Regular cardiac myocyte (primary cell): ENCODE measurements around the gene EIF6. TPM values are rescaled to one million over a fixed set of nuclear protein-coding genes. Genes with fewer than 3 reads are reported as not detected.

Experiments used
- total RNA-seq: library from RNA; depleted of rRNA; stranded (reverse); fragments of >200 nt; gene quantifications from 2 replicates; pipeline ENCODE4 v1.2.3, GENCODE V29; 2014

EIF6 gene
- total RNA-seq: 104 and 187 TPM in 2 replicates

DNA sequence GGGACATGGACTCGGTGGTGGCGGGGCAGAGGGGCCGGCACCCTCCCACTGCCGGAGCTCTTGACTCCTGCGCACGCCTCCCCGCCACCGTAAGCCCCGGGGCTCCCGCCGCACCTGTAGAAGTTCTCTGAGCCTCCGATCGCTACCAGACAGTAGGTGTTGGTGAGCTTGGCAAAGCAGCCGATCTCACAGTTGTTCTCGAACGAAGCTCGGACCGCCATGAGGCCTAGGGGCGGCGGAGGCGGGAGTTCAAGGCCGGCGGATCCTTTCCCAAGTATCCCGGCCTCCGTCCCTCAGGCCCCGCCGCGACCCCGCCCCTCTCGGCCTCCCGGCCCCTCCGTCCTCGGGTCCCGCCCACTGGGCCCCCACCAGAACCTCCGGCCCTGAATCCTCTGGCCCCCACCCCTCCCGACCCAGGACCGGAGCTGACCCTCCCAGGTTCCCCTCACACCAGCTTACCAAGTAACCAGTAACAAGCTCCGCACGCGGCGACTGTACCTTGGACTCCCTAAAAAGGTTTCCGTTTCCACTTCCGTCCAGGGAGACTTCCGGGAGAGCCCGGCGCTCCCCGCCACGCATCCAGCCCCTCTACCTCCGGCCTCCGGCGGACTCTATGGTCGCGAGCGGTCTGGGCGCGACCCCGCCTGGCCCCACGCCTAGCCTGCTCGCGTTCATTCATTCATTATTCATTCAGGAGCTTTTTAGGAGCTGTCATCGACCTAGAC is at the start of gene EIF6:
TSS of gene EIF6 (minus strand) at position 506 of the 725 bp plus-strand sequence. CDS start at position 221, 285 bp downstream.

DNA sequence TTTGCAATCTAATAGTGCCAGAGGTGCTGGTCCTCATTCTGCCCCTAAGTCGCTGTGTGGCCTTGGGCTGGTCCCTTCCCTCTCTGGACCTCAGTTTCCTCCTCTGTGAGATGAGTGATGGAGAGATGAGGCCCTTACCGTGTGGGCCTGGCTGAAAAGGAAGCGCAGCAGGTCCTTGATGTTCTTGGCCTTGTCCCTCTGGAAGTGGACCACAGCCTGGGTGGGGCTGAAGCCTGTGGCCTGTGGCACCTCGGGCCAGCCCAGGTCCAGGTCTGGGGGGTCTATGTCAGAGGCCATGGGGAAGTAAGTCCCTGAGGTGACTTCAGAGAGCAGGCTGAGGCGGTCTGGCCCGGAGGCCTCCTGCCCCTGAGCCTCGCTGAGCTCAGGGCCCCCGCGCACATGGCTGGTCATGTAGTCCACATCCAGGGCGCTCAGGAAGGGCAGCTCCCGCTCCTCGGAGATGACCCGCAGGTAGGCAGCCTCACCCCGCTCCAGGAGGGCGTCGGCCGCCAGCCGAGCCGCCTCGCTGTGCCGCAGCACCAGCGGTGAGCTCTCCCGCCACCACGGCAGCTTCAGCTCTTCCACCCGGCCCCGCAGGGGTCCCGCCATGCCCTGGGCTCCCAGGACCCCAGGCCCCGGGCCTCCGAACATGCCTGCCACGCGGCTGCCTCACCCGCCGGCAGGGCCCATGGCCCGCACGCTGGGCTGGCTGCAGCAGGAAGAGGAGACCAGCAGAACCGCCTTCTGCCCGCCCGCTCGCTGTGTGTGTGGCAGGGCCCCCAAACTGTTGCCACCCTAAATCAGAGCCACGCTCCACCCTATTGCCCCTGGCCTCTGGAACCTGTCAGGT is 7.3 kb upstream of the EIF6 start, which contains the start of gene FAM83C:
TSS of gene FAM83C (minus strand) at position 772 of the 850 bp plus-strand sequence. CDS start at position 651, 121 bp downstream.

DNA sequence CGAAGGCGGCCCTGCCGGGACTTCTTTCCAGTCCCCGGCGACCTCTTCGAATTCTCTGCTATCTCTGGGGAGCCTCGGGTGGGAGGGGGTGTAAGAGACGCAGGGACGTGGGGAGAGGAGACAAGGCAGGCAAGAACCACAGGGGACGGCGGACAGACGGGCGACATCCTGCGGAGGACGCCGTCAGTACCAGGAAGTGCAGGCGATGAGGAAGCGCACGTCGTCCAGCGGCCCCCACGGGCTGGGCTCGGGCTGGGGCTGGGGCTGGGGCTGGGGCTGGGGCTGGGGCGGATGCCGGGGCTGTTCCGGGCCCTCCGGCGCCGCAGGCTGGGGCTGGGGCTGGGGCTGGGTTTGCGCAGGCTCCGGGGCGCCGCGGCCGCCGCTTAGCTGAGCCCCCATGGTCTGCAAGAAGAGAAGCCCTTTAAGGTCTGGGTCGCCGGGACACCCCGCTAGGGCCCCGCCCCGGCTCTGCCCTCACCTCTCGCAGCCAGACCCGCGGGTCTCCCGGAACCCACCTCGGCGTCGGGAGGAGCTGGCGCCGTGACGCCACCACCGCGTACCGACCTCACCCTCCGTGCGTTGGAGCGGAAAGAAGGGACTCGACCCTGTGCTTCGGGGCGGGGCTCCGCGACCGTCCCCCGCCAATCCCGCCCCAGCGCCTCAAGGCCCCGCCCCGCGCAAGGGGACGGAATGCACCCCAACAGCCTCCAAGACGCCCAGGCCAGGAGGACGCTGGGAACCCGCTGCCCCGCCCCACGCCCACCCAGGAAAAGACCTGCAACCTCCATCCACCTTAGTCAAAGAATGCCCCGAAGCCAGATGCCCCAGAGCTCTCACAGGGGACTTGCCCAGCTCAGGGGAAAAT is 6.8 kb downstream of the EIF6 start, which contains the start of gene MMP24OS:
TSS of gene MMP24OS (minus strand) at position 592 of the 865 bp plus-strand sequence. CDS start at position 399, 193 bp downstream.

Other genes starting within 250 kb of the EIF6 start
- gene TRPC4AP, start 192.0 kb downstream of the EIF6 start, total RNA-seq: 82.3 and 120 TPM in 2 replicates
- gene EDEM2, start 137.4 kb downstream of the EIF6 start, total RNA-seq: 47.9 and 68.8 TPM in 2 replicates
- 85.3 and 244 TPM in 2 replicates for gene PROCR, start 112.7 kb downstream of the EIF6 start, total RNA-seq
- gene MMP24, start 58.1 kb downstream of the EIF6 start, total RNA-seq: 0.38 and 0.56 TPM in 2 replicates
- 8.6 and 37.5 TPM in 2 replicates for gene MMP24OS, start 6.7 kb downstream of the EIF6 start, total RNA-seq
- gene FAM83C, start 7.7 kb upstream of the EIF6 start, total RNA-seq: under 0.01 TPM in 1 of 2 replicates, not detected in the other
- gene UQCC1, start 127.2 kb upstream of the EIF6 start, total RNA-seq: 22.2 and 31.9 TPM in 2 replicates
- 1.9 and 24.2 TPM in 2 replicates for gene GDF5, start 153.5 kb upstream of the EIF6 start, total RNA-seq
- 32.4 and 35.2 TPM in 2 replicates for gene CEP250, start 170.8 kb upstream of the EIF6 start, total RNA-seq
- not detected in 2 replicates for gene C20orf173, start 244.9 kb upstream of the EIF6 start, total RNA-seq